Adrenal gland (tissue), 5 donors: ENCODE data around the gene CDH15.

Experiments used
- CTCF ChIP-seq, 6 experiments: fragments of 450-650 bp in 4 of 6; fragments of 200-600 bp in 2 of 6; sonication (generic) in 1 of 6; IDR thresholded peaks; 1 replicate in 5 of 6; 2 replicates in 1 of 6; pipeline versions ENCODE4 v1.5.1 to v1.8.0; 2016 to 2021; ENCODE audit warnings: antibody characterized with exemption in 6 of 6, mild to moderate bottlenecking in 2 of 6, moderate library complexity in 1 of 6
- POLR2A ChIP-seq, 2 donors: fragments of 450-650 bp; IDR thresholded peaks; one replicate each; pipeline ENCODE4 v1.6.1; 2017; ENCODE audit warnings: antibody characterized with exemption in 2 of 2, mild to moderate bottlenecking in 2 of 2, moderate library complexity in 1 of 2
- donor health status: DM: no; HTN: no; CAD: no.

DNA sequence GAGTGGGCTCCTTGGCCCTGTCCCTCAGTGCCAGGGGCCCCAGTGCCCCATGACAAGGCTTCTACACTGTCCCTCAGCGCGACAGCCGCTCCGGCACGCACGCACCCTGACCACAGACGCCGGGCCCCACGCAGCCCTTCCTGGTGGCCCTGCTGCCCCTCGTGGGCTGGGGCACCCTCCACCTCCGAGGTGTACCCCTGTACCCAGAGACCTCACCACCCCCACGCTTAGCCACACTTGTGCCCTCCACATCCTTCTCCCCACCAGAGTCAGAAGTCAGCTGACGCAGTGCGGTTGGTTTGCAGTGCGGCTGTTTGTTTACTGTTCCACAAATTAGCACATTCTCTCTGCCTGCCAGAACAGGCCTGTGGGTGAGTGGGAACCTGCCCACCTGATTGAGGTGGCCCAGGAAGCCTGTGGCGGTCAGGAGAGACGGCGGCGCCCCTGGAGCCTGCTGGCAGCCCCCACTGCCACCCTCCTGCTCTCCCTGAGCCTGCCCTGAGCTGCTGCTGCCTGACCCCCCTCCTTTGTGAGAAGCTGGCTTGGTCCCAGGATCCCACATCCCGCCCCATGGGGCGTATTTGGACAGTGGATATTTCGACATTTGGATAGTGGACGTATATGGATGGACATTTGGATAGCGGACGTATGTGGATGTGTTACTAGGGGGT lies 38.0 kb upstream of the CDH15 start:
- TF ChIP-seq POLR2A (IDR thresholded peaks at IDR 0.05) (no peak), CTCF (IDR thresholded peaks at IDR 0.05) (no peak)
